Skin of body (tissue), 2 donors: ENCODE measurements around the gene BCO1. TPM values are rescaled to one million over a fixed set of nuclear protein-coding genes. Genes with fewer than 3 reads are reported as not detected.
A peak's percentile ranks its signal among the peaks of the same experiment; 100 is the strongest.

Experiments used
- DNase-seq: peaks from one replicate; lab custom pipeline; 2025; lab: John Stamatoyannopoulos, UW
- total RNA-seq: library from RNA; depleted of rRNA; stranded (reverse); fragments of >200 nt; gene quantifications from one replicate; pipeline ENCODE4 v1.2.3, GENCODE V29; 2014

The BCO1 gene
- total RNA-seq, 1 donor from 2014 or later: not detected

DNA sequence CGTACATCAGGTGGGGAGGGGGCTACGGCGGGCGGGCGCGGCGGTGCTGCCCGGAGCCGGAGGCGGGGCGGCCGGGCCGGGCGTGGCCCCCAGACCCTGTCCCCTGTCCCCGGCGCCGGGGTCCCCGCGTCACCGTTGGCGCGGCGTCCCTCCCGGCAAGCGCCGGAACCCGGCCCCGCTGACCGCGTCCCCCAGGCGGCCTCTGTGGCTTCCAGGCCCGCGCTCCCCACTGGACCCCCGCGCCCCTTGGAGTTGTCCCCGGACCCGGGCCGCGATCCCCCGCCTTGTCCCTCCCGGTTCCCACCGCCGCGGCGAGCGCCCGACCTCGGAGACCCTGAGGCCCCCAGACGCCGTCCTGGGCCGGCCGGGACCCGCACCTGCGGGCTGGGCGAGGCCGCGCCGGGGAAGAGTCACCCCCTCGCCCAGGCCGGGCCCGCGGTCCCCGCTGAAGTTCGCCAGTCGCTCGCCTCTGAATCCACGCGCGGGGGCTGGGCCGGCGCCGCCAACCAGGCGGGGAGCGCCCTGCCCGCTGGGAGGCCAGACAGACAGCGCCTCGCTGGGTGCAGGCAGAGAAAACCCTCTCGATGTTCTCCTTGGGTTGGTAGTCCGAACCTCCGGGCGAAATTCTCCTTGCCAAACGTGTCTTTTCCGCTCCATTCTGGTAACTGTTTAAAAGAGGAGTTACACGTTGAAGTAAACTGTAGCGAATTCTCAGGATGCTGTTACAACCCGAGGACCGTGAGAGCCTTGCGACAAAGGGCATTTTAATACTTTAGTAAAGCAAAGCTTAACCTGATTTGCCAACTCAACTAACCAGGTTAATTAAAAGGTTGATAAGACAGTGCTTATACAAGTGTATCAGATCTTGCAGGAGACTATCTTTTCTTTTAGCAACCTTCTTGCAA is 77.0 kb downstream of the BCO1 start:
- peak; percentile 14 for DNase-seq

DNA sequence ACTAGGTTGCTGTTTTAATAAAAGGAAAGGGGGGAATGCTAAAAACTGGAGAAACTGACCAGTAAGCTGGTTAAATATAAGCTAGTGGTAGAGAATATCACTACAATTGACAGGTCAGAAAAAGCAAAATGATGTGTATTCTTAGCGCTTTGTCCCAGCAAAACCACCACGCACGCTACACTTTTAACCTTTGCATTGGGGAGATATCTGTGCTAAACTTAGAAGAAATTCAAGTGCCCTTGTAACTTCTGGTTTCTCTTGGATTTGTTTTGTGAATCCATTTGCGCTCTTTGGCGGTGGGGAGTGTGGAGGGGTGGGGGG is 77.6 kb downstream of the BCO1 start:
- no peak for DNase-seq

DNA sequence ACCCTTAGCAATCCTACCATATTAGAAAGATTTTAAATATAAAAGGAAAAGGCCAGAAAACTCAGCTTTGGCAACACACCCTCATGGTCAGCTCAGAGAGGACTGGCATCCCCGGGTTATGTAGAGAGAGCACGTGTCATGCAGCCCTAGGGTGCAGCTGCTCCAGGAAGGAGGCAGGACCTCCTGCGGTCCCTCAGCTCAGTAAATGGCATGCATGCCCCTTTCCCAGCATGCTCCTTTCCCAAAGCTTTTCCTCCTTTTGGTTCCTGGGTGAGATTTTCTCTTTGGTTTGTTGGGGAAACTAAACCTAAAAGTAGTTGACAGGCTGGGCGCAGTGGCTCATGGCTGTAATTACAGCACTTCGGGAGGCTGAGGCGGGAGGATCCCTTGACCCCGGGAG is 80.2 kb downstream of the BCO1 start:
- DNase-seq: no peak

DNA sequence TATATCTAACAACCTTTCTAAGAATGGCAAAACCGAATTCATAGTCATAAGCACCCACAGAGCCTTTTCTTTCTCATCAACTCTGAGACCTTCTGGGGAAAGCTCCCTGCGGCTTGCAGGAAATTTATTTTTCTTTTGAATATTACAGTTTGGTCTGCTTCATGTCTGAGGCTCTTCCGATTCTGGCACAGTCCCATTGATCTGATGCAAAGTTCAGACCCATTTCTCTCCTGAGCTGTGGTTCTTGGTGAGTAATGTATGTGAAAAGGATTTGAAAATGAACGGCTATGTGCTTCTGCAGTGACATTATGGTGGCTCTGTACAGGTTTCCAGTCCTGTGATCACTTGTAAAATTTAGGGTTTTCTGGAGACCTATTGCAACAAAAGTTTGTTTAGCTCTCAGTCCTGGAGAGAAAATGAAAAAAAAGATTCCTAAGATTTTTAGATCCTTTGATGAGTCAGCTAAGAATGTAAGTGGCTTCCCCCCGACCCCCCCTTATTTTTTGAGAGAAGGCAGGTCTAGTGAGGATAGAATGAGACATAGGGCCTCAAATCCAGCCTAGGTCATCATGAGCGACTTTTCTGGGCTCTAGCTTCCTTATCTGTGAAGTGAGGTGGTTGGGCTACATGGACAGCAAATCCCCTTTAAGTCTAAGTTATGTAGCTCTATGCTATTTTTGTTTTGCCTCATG is 80.9 kb downstream of the BCO1 start:
- DNase-seq: no peak

DNA sequence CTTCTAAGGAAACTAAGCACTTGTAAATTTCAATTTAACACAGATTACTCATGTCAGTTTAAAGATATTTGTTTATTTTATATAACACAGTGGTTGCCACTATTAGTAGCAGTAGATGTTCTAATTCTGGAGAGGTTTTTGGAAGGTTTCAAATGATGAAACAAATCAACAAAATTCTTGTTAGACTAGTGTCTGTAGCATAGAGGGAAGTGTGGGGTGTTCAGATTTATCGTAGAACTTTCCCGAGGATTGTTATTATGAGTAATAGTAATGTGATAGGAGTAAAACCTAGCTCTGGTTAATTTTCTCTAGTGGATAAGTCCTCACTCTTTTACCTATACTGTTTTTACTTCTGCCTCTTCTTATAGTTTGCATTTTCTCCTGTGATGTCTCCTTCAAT is 82.5 kb downstream of the BCO1 start:
- DNase-seq: no peak

DNA sequence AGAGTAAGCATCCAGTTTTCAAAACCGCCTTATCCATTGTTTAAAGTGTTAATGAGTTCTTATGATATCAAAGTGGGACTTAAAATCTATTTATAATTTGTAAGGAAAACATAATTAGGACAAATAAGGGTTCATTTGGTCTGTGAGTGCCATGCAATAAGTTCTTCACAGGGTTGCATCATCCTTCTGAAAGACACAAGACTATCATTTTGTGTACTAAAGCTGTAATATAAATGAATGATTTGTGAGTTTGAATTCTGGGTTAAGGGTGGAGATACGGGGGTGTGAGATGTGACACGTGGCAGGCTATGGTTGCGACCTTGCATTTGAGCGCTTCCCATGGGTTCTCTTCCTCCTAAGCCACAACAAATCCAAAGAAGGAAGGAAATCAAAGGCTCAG is 83.0 kb downstream of the BCO1 start:
- DNase-seq: no peak

DNA sequence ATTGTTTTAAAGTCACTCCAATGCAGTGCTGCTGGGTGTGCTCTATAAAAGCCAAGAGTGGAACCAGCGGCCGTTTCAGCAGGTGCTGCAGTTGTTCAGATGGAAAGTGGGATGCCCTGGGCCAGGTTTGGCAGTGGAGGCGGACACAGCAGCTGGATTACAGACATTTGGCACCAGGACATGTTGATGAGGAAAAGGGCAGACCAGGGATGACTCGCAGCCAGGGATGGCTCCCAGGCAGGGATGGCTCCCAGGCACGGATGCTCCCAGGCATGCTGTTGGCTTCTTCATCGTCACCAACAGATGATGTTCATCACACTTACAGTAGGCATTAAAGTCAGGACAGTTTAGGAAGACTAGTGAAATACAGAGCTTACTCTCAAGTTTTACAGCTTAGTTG is 86.3 kb downstream of the BCO1 start:
- DNase-seq: no peak

DNA sequence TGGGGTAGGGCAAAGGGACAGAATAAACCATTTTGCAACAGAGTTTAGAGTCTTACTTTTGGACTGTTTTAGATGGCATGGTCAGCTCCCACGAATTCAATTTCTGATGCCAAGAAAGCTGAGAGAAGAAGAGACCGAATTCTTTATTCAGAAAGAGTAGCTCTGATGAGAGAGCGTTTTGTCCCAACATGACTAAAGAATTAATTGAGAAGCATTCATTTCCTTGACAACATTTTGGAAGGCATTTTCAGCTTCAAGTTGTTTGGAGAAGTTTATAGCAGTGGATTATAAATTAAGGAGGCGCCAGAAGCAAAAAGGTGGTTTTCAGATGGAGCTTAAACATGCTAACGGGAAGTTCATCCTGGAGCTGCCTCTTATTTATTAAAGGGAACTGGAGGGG is 88.5 kb downstream of the BCO1 start:
- DNase-seq: no peak

DNA sequence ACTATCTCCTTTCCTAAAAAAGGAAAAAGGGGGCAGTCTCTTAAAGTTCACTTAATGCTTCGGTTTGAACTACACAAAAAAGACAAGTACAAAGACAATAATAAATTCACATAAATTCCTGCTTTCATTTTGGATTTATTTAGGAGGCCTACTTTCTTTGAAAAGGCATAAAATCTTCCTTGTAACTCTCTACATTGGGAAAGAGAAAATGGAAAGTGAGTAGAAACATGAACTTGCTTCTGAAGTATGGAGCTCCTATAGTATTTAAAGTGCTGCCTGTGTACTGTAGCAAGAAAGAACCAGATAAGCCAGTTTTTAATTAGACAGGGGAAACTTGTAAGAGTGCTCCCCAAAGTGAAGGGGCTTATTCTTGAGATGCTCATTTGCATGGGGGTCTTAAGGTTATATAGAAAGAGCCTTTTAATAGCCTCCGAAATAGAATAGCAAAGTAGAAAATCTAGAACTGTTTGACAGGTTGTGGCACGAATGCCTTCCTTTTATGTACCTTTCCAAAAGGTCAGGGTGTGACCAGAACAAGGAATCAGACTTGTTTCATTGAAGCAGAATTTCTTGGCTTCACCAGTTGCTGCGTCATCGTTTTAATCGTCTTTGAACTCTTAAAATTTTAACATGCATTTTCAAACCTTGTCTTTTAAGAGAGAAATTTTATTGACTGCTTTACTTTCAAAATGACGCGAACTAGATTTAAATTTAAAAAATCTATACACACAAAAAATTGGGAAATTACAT is 89.1 kb downstream of the BCO1 start:
- no peak for DNase-seq

DNA sequence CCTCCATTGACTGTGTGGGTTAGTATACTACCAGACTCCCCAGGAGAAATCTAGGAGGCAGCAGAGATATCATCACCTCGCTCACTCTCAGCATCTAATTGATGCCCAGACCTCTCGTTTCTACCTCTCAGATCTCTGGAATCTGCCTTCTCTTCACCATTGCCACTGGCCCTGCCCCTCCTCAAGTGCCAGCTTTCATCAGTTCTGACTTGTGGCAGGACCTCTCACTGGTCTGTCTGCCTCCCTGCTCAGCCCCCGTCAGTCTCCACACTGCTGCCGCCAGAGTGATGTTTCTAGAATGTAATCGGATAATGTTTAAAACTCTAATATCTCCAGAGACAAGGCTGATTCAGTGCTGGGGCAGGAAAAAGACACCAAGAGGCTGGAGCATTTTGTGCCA is 91.5 kb downstream of the BCO1 start:
- DNase-seq: no peak

DNA sequence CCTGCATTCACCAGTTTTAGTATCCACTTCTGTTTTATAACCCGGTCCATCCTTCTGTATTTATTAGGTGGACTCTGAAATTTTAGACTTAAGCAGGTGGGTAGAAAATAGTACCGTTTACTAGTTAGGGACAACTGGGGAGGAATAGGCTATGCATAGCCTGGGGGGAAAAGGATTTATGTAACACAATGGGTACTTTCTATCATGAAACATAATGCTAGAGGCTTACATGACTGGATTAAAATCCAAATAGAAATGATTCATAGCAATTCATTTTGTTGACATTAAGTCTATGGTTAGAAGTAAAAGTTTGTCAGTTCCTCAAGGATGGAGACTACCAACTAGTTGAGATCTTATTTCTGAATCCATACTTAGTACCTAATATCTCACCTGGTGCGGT is 94.9 kb downstream of the BCO1 start:
- DNase-seq: no peak

DNA sequence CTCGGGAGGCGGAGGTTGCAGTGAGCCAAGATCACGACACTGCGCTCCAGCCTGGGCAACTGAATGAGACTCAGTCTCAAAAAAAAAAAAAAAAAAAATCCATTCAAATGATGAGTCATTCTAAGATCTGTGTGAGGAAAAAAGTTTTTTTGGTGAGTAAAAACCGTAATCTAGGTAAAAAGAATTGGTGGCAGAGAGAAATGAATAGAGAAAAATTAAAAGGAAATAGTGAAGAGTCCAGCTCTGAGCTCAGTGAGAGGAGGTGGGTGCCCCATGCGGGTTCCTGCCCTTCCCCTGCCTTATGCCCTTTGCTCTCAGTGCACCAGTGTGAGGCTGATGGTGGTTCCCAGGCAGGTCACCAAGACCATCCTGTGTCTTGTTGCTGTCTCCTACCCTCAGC is 97.2 kb downstream of the BCO1 start:
- DNase-seq: no peak

DNA sequence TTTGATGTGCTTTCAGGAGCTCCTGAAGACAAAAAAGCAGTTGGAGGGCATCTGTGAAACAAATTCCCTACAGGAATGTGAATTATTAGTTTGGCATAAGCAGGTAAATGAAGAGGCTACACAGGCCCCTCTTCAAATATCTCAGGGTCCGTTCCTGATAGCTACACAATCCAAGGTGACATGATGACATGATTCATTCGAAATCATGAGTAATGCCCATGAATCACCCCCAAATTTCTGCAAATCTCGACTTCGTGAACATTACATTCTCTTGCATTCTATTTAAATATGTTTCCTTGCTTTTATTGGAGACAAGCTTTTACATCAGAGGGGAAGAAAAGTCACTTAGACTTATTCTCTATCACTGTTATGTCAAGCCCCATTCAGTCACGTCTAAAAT is 98.6 kb downstream of the BCO1 start:
- DNase-seq: no peak

Other genes with a start within 250 kb of the BCO1 start
- gene CMC2, start 231.8 kb upstream of the BCO1 start, total RNA-seq: 16.6 TPM
- gene CENPN, start 231.5 kb upstream of the BCO1 start, total RNA-seq: 14.4 TPM
- 25.9 TPM for gene ATMIN, start 202.8 kb upstream of the BCO1 start, total RNA-seq
- gene C16orf46, start 161.5 kb upstream of the BCO1 start, total RNA-seq: 0.69 TPM
- 23.5 TPM for gene GCSH, start 142.3 kb upstream of the BCO1 start, total RNA-seq
- 23.4 TPM for gene GAN, start 76.3 kb downstream of the BCO1 start, total RNA-seq
- 27.8 TPM for gene CMIP, start 206.1 kb downstream of the BCO1 start, total RNA-seq